KOPT-K1 (cell line): ENCODE measurements around the gene ATOH1.

Experiments
- H3K27ac ChIP-seq: fragments of 200-600 bp; sonication (generic); 2 replicates; pipeline ENCODE4 v1.5.1; 2016; ENCODE audit warnings: antibody characterized with exemption, mild to moderate bottlenecking, low read depth, low read length; ENCODE audit not compliant: poor library complexity, severe bottlenecking
- H3K36me3 ChIP-seq: fragments of 200-600 bp; sonication (generic); 2 replicates; pipeline ENCODE4 v1.5.1; 2017; ENCODE audit warnings: antibody characterized with exemption, mild to moderate bottlenecking, low read length, moderate library complexity; ENCODE audit not compliant: insufficient read depth
- H3K9me3 ChIP-seq: fragments of 200-600 bp; sonication (generic); 2 replicates; pipeline ENCODE4 v1.5.1; 2017; ENCODE audit warnings: antibody characterized with exemption, low read length, mild to moderate bottlenecking; ENCODE audit not compliant: insufficient read depth, poor library complexity, severe bottlenecking

Gene ATOH1

DNA sequence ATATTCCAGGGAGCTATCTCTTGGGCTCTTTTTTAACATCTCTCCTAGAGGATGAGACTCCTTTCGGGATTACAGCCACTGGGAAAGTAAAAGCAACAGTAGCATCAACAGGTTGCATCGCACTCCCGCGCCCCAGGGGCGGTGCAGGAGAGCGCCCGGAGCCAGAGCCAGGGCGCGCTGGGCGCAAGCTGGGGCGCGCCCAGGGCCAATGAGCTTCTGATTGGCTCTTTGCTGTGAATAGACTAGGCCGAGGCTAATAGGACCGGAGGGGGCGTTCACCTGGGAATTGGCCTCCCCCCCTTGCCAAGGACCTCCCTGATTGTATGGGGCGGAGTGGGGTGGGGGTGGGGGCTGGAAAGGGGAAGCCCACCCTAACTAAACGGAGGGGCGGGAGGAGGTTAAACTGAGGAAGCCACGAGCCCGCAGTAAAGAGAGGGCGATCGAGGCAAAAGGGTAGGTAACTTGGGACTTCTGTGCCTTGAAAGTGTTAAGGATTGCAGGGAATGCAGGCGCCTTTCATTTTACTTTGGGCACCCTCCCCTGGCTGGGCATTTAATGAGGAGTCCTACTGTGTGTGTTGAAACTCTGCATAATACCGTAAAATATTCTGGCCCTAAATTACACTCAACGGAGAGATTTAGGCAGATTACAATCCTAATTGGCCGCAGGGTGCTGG lies 1.1 kb upstream of the ATOH1 start:
- Histone ChIP-seq H3K36me3 (no peaks in the 10 kb centered on the region), H3K9me3 (peaks cover 17% of the 10 kb centered on the region), H3K27ac (no peak overlapping the region)

- no peak overlapping the region for H3K27ac ChIP-seq
- no peaks in the 10 kb centered on the region for H3K36me3 ChIP-seq
- peaks cover 17% of the 10 kb centered on the region for H3K9me3 ChIP-seq
These were observed 654 bp downstream of the ATOH1 start for GRCh38 chr4:93828995-93829819.

DNA sequence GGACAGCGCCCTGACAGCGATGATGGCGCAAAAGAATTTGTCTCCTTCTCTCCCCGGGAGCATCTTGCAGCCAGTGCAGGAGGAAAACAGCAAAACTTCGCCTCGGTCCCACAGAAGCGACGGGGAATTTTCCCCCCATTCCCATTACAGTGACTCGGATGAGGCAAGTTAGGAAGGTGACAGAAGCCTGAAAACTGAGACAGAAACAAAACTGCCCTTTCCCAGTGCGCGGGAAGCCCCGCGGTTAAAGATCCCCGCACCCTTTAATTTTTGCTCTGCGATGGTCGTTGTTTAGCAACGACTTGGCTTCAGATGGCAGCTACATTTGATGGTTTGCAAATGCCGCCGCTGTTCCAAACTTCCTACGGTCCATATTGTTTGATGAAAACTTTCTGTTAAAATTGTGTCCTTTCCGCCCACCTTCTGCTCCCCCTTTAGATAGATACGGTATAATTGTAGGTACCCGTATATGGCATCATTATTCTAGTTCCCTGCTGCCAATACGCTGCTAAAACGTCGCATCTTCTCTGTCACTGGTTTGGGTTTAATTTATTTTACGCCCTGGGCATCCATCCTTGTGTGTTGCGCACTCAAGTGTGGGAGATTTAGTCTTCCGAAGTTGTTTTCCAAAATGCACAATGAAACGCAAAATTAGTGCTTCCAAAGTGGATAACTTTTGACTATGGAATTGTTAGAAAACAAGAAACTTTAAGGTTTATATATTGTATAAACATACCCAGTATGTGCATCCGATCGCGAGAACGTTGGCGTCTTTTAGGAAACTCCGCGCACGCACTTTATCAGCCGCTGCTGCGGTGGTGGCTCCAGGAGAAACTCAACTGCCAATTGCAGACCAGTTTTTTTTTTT lies 1.5 kb downstream of the ATOH1 start:
- Histone ChIP-seq H3K9me3 (peaks cover 17% of the 10 kb centered on the region), H3K27ac (no peak overlapping the region)

DNA sequence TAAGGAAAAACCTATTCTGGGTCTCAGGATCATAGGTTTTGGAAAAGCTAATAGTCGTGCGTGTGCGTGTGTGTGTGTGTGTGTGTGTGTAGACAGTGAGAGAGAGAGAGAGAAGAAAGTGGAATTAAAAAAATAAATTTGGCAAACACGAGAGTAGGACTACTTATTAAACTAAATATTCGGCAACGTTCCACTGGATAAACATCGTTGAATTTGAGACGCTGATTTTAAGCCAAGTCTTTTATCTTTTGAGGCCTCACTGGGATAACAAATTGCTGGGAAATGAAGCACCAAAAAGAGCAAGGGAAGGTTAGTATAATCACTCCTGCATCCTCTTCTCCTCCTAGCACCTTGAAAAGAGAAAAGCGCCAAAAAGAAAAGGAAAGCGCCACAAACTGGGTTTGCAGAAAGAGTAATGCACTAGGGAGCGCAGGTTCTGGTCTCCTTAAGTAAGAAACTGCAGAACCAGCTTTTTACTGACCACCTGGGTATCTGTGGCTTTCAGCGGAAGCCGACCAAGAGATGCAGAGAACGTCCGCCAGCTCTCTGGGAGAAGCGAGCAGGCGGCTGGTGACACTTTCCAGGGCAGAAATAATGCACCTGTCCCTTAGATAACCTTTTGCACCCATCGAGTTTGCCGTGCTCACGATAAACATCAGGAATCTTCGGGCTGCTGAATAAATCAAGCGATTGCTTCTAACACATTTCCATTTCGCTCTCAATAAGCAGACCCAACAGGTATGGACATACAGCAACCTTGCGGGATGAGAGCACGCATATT lies 3.4 kb downstream of the ATOH1 start:
- Histone ChIP-seq H3K36me3 (no peaks in the 10 kb centered on the region), H3K27ac (no peak overlapping the region), H3K9me3 (peaks cover 17% of the 10 kb centered on the region)

More for the DNA sequence above, 1.5 kb downstream of the ATOH1 start:
- H3K36me3 ChIP-seq = no peaks in the 10 kb centered on the region

DNA sequence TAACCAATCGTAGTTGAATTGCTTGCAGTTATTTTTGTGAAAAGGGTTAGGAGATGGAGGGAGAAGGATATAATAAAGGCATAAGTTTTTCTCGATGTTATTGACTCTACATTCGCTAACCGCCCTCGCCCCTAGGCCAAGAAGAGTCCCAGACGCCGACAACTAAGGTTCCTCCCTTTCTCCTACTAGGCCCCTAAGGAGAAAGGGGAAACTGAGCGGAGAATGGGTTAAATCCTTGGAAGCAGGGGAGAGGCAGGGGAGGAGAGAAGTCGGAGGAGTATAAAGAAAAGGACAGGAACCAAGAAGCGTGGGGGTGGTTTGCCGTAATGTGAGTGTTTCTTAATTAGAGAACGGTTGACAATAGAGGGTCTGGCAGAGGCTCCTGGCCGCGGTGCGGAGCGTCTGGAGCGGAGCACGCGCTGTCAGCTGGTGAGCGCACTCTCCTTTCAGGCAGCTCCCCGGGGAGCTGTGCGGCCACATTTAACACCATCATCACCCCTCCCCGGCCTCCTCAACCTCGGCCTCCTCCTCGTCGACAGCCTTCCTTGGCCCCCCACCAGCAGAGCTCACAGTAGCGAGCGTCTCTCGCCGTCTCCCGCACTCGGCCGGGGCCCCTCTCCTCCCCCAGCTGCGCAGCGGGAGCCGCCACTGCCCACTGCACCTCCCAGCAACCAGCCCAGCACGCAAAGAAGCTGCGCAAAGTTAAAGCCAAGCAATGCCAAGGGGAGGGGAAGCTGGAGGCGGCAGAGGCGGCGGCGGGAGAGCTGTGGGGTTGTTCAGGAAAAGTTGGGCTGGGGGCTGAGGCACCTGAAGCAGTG lies 5.9 kb downstream of the ATOH1 start:
- H3K9me3 ChIP-seq = peaks cover 7% of the 10 kb centered on the region
- H3K27ac ChIP-seq = no peak overlapping the region
- H3K36me3 ChIP-seq = no peaks in the 10 kb centered on the region

DNA sequence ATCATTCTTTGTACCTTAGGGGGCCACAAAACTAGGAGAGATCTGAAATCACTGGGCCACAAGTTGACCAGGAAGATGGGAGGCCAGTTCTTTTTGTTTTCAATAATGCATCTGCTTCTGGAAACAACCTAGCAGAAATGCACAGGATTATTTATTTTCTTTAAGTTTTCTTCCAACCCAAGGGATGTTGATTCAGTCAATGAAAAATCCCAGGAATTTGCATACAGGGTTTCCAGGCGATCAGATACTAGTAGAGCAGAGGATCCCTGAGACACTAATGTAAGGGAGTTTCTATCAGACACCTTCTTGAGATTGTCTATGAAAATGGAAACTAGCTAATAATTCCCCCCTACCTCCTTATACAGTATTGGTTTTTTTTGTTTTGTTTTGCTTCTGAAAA lies 7.4 kb downstream of the ATOH1 start:
- no peaks in the 10 kb centered on the region for H3K9me3 ChIP-seq
- no peaks in the 10 kb centered on the region for H3K36me3 ChIP-seq

GRCh38 chr4:93839704-93840103 lies 11.2 kb downstream of the ATOH1 start:
- Histone ChIP-seq H3K9me3 (no peaks in the 10 kb centered on the region), H3K36me3 (no peaks in the 10 kb centered on the region), H3K27ac (no peak overlapping the region)

More for the DNA sequence above, 7.4 kb downstream of the ATOH1 start:
- H3K27ac ChIP-seq = no peak overlapping the region

DNA sequence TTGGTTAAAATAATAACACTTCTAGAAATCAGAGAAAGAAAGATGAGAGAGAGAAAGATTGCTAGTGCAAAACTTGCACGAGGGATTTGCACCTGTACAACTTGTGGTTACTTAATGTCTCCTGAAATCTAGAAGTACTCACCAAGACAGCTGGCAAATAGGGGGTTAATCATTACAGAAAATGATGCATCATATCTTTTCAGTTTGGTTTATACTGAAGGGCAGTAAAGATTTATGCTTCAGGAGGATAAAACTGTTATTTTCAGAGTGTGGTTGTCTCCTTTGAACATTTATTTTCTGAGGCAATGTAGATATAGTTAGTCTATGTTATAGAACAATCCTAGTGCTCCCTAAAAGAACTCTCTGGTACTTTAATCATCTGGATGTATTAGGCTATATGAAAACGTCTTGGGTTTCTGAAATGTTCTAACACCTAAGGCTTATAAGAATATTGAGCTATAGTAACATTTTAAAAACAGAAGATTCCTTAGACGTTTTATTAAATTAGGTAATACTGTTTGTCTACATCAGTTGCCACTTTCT lies 13.3 kb downstream of the ATOH1 start:
- H3K36me3 ChIP-seq = no peaks in the 10 kb centered on the region
- no peaks in the 10 kb centered on the region for H3K9me3 ChIP-seq
- H3K27ac ChIP-seq = no peak overlapping the region

DNA sequence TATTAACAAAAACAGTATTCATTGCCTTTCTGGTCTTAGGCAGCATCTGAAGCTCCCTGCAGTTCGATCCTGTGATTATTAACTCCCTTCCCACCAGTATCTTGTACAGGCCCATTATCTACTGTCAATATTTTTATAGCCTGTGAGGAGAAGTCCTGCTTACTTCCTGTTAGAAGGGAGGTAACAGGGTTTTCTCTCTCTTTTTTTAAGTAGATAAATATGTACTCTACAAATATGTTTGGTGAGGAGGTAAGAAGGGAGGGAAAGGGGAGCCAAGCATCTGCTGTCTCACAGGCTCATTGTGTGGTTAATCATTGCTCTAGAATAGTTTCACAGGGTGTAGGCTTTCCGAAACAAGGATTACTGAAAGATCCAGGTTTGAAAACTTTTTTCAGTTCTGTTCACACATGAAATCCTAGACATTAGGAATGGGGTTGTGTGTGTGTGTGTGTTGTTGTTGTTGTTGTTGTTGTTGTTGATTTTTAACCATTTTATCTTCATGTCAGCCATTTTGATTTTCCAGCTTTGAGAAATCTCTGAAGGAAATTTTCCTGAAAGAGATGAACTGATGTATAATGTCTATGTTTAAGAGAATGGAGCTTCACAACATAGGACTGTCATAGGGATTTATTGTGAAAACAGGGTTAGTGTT lies 14.2 kb downstream of the ATOH1 start:
- H3K36me3 ChIP-seq = no peaks in the 10 kb centered on the region
- H3K27ac ChIP-seq = no peak overlapping the region
- H3K9me3 ChIP-seq = no peaks in the 10 kb centered on the region

GRCh38 chr4:93843772-93844171 lies 15.2 kb downstream of the ATOH1 start:
- Histone ChIP-seq H3K27ac (no peak overlapping the region), H3K9me3 (no peaks in the 10 kb centered on the region)

GRCh38 chr4:93852680-93853079 lies 24.1 kb downstream of the ATOH1 start:
- Histone ChIP-seq H3K27ac (no peak overlapping the region), H3K9me3 (peaks cover under 1% of the 10 kb centered on the region), H3K36me3 (no peaks in the 10 kb centered on the region)

More at GRCh38 chr4:93843772-93844171, 15.2 kb downstream of the ATOH1 start:
- no peaks in the 10 kb centered on the region for H3K36me3 ChIP-seq

GRCh38 chr4:93855926-93856325 lies 27.4 kb downstream of the ATOH1 start:
- Histone ChIP-seq H3K27ac (no peak overlapping the region), H3K9me3 (peaks cover 4% of the 10 kb centered on the region), H3K36me3 (no peaks in the 10 kb centered on the region)

DNA sequence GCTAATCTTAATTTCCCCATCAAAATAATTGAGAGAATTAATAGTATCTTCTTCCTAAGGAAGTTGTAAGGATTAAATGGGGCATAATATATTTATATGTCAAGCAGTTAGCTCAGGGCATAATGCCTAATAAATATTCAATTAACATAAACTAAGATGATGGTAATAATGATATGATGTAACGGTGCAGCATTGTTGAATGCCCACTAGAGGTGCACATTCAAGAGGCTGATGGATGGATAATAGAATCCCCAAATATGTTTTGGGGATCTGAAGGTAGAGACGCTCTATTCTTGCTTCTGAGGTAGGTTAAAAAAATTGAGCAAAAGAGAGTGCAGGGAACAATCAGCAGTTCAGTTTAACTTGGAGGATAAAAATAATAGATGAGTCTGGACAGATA lies 37.1 kb downstream of the ATOH1 start:
- H3K27ac ChIP-seq = no peak overlapping the region
- H3K9me3 ChIP-seq = no peaks in the 10 kb centered on the region
- no peaks in the 10 kb centered on the region for H3K36me3 ChIP-seq
